ENCODE measurements around the gene RRBP1.

Gene RRBP1

DNA sequence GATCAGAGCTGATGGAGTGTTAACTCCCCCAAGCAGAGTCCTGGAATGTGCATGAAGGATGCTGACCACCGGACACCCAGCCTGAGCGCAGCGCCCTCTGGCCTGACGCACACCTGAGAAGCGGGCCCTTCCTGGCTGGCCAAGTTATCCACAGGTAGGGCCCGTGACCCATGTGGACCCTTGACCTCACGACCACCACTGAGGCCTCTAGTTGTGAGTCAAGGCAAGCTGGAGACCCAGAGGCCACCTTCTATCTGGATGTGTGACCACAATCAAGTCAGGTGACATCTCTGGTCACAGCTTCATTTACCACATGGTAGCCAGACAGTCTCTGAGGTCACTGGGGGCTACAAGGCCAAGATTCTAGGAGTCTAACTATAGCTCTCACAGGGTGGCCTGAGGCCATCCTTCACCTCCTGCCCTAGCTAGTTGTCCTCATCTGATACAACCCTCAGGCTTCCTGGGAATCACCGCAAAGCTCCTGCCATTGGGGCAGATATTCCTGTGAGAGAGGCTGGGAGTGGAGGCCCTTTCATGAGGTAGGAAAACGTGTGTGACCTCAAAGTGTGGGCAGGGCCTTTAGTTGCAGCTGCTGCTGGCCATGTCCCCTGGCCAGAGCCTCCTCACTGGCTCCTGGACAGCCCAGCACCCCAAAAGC, 59.1 kb downstream of the RRBP1 start:
- DNase-seq (ENCODE audit: low read depth), result no peak

DNA sequence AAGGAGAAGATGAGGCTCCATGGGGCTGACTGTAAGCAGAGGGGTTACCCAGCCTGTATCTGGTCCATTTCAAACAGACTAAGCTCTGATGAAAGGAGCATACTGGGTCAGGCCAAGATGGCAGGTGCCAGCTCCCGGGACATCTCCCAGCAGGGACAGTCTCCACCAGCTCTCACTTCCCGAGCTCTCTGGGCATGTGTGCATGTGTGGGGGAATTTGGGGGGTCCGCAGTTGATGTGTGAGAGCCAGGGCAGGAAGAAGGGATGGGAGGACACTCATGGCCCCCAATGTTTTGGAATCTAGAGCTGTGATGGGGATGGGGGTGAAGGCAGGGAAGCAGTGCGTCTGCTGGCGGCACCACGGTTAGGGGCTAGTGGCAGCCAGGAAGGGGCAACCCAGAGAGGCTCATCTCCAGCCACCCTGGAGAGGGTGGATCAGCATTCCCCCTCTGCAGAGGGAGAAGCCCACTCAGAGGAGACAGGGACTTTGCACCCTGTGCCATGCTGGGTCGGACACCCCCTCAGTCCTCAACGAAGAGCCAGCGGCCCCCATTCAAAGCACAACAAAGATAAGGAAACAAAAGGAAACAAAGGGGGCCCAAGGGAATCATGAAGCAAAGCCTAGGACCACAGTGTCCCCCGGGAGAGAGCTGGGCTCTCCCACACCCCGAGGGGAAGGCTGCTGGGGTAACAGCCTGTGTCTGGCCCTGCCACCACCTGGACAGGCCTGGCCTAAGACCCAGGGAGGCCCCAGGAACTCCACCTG, 59.8 kb downstream of the RRBP1 start:
- DNase-seq (ENCODE audit: low read depth), result no peak

DNA sequence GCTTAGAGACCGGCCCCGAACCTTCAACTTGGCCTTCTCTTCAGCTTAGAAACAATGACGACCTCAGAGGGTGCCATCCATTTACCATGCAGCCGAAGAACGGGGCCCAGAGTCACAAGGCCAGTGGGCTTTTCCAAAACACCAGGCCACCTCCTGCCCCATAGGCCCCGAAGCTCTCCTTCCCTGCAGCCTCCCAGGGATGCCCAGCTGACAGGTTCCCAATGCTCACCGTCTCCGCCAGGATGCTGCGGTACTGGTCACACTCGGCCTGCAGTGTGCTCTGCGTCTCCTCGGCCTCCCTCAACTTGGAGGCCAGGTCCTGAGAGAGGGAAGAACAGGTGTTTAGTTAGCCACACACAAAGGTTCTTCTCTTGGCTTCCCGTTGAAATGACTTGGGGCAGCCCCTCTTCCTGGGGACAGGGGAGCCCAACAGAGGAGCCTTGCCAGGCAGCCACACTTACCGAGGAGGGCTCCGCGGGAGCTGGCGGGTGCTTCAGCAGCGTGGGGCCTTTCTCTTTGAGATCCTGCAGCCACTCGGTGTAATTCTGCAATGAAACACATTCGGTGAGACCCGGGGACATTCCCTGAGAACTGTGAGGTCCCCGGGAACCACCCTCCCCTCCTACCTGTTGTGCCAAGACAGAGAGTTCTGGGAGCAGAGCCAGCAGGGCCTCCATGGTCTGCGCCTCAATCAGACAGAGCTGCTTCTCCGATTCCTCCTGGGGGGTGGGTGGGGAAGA, 60.6 kb downstream of the RRBP1 start:
- DNase-seq (ENCODE audit: low read depth), result no peak

DNA sequence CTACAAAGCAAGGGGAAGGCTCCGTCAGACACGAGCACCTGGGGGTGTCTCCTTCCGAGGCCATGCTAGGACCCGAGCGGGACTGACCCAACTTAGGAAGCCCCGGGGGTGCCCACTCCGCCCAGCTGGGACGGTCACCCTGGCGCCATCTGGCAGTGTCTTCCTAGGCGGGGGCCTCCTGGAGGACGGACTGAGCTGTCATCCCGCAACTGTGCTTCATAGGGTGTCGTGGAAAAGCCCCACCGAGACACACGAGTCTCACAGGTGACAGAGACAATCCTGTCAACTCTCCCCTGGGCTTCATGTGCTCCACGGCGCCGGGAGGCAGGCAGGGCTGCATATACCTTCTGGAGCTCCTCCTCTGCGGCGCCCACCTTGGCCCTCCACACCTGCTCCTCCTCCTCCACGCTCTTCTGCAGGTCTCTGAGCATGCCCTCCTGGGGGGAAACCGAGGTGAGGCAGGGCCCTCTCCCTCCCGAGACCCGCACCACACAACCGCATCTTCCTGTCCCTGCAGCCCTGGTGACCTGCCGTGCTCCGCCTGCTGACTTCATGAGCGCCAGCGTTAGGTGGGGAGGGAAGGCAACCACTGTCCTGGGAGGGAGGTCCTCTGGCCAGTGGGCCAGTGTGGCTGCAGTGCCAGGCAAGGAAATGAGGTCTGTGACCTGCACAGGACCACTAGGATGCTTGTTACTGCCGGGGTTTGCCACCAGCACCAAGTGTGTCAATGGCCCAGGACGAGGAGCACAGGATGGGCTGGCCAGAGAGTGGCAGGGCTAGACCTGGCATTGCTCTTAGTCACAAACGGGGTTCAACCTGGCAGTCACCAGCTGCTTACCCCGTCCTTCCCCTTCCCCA, 61.4 kb downstream of the RRBP1 start:
- DNase-seq (ENCODE audit: low read depth), result no peak

DNA sequence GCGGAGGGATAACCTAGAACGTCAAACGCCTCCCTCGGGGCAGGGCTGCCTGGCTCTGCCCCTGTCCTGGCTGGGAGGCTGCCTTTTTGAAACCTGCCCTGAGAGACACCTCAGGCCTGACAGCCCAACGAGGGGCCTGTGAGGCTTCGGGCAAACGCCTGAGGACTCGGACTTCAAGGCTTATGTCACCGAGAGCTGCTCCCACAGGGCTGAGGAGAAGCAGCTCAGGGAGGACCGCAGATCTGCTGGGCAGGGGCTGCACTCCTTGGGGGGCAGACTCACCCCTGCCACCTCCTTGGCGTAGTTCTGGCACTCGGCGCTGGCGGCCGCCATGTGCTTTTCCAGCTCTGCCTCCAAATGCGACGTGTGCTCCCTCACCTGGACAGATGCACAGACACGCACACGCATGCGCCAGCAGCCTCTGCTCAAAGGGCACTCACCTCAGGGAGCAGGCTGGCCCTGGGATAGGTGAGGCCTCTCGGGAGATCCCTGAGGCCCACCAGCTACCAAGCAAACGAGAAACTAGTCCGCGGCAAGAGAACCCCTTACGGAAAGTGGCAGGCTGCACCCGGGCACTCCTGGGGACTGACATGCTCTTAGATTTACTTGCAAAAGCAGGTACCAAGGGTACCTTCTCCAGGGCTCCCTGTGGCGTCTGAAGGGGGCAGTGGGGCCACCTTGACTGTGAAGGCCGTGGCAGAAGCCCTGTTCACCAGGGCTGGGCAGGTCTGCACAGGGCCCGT, 62.5 kb downstream of the RRBP1 start:
- DNase-seq (ENCODE audit: low read depth), result no peak

DNA sequence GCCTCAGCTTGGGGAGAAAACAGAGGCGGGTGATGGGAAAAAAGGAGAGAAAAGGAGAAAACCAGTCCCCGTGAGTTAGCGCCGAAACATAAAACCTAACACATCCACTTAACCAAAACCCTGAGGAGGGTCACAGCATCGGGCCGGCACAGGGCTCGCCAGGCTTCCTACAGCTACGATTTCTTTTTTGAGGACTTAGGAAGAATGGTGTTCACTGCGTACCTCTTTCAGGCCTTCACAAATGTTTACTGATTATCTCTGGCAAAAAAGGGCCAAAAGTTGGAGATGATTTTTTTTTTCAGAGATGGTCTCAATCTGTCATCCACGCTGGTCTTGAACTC, 63.4 kb downstream of the RRBP1 start:
- DNase-seq (ENCODE audit: low read depth), result no peak

DNA sequence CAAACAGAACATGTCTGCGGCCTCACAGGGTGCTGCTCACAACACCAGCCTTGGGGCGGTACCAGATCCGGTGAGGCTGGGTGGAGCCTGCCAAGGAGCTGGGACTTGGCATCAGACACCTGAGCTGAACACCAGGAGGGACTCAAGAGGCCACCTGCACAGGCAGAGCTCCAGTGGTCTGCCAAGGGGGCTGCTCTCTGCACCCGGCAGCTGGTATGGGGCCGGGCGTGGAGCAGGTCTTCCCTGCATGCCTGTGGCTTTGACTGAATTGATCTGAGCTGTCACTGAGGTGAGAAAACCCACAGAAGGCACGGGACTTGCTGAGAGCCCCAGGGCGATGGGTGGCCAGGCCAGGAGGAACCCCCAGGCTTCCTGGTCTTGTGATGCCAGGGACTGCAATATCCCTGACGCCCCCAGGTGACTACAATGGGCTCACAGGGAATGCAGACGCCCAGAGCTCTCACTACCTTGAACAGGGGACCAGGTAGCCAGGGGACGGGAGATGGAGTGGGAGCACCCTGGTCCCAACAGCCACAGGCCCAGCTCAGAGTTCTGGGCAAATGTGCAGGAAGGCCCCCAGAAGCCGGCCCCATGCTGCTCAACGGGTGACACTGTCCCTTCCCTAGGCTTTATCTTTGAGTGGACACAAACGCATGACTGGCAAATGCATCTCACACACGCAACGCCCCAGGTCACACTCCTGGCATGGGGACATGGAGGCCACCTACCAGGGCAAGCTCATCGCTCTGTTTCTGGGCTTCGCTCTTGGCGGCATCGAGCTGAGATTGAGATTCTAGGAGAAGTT, 64.0 kb downstream of the RRBP1 start:
- no peak for DNase-seq (ENCODE audit: low read depth)

DNA sequence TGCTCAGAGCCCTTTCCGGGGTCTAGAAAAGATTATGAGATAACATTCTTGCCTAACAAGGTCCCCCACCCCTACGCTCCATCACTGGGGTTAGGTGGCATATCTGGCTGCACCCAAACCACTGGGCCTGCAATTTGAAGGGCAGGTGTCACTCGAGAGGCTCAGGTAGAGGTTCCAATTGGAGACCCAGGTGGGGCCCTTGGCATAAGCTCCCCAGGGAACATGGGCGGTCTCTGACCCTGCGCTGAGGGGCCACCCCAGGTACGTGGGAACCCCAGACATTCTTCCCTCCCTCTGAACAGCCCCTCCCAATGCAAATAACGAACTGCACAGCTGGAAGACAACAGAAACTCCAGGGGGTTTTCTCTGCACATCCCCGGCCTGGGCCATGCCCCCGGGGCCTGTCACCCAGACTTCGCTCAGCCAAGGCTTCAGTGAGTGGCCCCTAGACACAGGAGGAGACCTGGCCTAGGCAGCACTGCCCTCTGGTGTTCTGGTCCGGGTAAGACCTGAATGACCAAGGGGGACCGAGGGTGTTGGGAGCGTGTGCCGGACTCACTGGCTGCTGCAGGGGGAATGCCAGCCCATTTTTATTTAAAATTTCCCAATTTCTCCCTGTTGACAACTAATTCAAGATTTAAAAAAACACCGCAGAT, 64.7 kb downstream of the RRBP1 start:
- no peak for DNase-seq (ENCODE audit: low read depth)

DNA sequence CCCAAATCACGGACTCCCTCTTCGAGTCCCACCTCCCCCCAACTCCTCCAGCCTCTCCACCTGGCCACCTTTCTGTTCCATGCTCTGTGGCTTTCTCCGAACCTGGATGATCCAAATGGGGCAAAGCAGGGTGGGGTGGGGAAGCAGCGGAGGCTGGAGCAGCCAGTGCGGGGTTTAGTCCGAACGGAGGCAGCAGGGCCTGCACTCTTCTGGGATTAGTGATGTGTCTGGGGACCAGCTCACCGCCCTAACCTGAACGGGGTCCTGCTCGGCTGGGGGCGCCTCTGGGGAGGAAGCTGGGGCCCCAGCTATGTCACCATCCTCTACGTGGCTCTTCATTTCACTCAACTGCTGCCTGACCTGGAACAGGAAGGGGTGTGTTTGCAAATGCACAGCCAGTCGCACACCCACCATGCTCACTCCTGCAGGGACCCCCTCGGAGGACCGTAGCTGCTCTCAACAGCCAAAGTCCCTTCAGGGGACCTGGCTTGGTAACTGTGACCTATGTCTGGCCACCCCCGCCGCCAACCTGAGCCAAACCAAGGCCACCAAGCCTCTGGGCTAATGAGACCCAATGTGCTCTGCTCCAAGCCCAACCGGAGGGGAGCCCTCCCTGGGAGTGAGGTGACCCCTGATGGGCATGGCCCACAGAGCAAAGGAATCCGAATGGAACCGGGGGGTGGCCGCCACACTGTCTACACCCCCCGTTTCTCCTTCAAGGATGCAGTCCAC, 65.4 kb downstream of the RRBP1 start:
- DNase-seq (ENCODE audit: low read depth), result no peak

DNA sequence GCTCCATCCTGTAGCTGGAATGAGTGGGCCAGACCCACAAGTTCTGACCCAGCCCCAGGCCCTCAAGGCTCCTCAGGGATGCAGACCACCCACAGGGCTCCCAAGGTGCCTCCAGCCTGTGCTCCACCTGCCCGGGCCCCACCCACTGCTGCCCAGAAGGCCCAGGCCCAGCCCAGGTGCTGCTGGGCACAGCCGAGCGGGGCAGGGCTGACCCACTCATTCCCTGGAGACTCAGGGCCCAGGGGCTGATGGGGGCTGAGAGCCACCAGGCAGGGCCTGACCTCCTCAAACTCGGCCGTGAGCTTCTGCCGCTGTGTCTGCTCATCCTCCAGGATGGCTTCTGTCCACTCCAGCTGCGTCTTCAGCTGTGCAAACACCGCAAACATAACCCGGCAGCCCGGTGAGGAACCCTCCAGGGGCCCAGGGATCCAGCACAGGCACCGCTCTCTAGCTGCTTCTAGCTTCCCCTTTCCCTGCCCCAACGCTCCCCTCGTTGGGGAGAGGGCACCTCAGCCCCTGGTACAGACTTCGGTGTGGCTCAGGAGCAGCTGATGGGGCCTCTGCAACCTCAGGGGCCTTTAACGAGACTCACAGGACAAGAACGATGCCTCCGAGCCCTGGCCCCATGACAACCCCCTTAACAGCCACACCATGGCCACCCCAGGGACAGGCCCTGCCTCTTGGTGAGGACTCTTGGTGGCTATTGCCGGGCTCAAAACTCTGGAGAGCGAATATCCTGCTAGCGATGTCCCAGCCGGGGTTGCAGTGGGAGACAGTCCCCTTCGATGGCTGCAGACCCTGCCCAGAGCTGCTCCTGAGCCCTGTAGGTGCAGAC, 66.2 kb downstream of the RRBP1 start:
- no peak for DNase-seq (ENCODE audit: low read depth)

DNA sequence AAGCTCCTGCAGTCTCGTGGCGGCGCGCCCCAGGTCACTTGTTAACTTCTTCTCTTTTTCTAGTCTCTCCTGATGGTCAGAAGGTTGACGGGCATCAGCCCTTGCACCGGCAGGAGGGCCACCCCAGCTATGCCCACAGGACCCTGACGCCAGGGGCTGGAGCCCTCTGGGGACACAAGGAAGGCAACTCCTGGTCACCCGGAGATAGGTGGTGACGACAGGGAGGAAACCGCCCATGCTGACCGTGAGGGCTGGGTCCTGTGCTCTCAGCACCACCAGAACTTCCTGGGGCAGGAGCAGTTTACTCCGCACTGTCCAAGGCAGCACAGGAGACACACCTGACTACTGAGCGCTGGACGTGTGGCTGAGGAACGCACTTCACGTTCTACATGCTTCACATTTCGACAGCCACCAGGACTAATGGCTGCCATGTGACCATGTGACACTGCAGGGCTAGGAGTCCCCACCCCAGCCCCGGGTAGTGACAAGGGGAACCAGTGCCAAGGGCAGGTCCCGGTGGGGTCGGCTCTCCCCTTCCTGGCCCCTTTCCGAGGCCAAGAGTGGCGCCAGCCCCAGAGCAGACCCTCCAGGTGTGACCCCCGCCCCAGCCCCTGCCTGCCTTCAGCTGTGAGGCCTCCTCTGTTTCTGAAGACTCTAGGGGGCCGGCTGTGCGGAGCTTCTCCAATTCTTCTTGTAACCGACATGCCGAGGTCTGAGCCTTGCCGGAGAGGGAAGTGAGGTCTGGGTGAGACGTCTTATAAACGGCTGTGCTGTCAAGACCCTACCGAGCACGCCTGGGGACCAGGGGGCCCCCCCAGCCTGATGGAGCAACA, 67.0 kb downstream of the RRBP1 start:
- no peak for DNase-seq (ENCODE audit: low read depth)

DNA sequence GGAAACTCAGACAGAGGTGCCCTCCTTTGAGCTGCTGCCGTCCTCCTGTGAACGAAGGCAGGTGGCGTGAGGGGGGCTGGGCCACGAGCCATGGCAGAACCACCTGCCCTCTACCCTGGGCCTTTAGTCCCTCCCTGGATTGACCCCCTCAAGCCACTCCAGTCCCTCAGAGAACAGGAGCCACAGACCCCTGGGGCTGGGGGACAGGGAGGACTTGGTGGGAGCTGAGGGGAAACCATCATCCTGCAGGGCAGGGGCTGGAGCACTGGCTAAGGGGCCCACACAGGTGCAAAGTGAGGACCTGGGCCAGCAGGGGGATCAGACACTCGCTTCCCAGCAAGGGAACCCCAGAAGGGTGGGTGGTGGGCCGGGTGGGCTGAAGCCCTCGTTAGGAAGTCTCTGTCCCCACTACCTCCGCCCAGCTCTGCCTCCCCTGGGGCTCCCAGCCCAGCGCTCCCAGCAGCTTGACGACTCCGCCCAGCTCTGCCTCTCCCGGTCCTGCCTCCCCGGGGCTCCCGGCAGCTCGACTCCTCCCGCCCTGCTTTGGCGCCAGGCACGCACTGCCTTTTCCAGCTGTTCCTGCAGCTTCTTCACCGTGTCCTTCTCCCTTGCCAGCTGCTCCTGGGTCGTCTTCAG, 67.7 kb downstream of the RRBP1 start:
- peak; percentile 70 for DNase-seq (ENCODE audit: low read depth)

DNA sequence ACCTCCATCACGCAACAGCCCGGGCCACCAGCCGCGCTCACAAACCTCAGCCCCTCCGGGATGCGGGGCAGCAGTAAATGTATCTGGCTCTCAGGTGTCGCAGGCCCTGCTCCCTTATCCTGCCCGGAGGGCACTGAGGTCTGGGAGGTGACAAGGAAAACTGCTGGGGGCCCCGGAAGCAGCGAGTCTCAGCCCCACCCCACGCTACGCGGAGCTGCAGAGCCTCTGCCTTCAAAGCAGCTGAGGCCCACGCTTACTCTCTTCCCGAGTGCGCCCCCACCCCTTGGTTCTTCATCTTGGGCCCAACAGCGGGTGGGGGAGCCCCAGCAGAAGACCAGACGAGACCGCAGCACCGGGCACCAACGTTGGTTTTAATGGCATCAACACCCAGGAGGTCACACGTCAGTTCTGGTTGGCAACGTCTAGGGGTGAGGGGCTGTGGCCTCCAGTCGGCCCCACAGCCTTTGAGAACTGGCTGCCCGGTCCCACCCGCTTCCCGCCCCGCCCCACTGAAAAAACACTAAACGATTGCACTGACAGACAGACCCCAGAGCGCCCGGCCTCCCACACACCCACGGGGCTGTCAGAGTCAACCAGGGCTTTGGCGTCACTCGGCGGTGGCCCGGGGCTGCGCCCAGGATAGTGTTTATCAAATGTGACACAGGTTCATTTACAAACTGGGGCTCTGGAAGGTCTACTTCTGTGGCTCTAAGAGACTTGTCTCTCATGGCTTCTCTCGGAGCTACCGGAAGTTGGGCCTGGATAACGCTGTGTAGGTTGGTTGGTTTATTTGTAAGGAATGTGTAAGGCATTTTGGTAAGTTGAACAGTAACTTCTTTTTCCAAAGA, 68.5 kb downstream of the RRBP1 start:
- no peak for DNase-seq (ENCODE audit: low read depth)

DNA sequence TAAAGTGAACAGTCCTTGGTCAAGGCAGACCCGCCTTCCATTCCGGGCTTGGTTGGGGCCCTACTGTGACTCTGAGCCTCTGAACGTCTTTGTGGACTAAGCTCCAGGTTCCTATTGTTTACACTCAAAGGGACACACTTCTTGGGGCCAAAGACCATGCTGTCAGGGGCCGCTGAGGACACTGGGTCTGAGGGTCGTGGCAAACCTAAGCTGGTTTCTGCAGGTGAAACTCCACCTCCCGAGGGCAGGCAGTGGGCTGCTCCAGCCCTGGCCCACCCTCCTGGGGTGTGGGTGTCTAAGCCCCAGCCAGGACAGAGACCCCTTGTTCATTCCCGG, 69.1 kb downstream of the RRBP1 start:
- DNase-seq (ENCODE audit: low read depth), result no peak

DNA sequence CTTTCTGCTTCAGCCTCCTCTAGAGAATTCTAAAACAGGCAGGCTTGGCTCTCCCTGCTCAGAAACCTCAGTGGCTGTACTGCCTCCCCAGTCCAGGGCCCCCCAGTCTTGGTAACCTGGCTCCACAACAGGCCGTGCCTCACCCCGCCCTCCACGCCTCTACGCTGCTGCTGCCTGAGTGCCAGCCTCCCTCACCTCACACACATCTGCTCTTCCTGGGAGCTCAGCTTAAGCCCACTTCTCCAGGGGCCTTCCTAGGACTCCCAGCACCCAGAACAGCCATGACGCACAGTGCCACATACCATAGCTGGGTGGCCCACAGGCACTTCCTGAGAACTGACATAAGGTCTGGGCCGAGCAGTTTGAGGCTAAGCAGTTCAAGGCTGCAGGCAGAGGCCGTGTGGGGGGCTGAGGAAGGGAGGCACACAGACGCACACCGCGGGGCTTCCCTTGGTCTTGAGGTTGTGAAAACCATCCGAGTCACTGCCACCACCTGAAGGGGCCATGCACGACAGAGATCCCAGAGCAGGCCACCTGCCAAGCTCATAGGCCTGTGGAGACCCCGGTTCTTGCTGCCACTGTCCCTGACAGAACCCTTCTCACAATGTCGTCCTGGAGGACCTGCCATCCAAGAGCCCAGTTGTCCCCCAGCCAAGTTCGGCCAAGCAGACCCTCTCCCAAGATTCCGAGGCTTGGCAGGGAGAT, 69.6 kb downstream of the RRBP1 start:
- peak; percentile 70 for DNase-seq (ENCODE audit: low read depth)

Data from fibroblast of gingiva (primary cell).